Adipocyte (in vitro differentiated cells): ENCODE data around the gene PKP4.

Source experiments
- DNase-seq: peaks from one replicate; pipeline ENCODE4 v3.0.0-alpha.2; 2015; ENCODE audit warnings: low read depth
- H3K27me3 ChIP-seq: replicated peaks from 2 replicates; pipeline ENCODE4 v1.7.0; 2013; ENCODE audit warnings: mild to moderate bottlenecking, low read length, moderate library complexity; ENCODE audit not compliant: control insufficient read depth, insufficient read depth
- H3K36me3 ChIP-seq: 2 replicates; pipeline ENCODE4 v1.7.0; 2013; ENCODE audit warnings: low read length, mild to moderate bottlenecking, moderate library complexity; ENCODE audit not compliant: control insufficient read depth, insufficient read depth, severe bottlenecking
- H3K4me1 ChIP-seq: 2 replicates; pipeline ENCODE4 v1.7.0; 2013; ENCODE audit warnings: mild to moderate bottlenecking, low read length, moderate library complexity; ENCODE audit not compliant: control insufficient read depth, insufficient read depth
- H3K4me3 ChIP-seq: 2 replicates; pipeline ENCODE4 v1.7.0; 2013; ENCODE audit warnings: mild to moderate bottlenecking, low read length, moderate library complexity
- H3K9ac ChIP-seq: 2 replicates; pipeline ENCODE4 v1.7.0; 2013; ENCODE audit warnings: mild to moderate bottlenecking, low read length, moderate library complexity
- H3K9me3 ChIP-seq: 2 replicates; pipeline ENCODE4 v1.7.0; 2013; ENCODE audit warnings: mild to moderate bottlenecking, low read length, moderate library complexity; ENCODE audit not compliant: control insufficient read depth

Gene PKP4

GRCh38 chr2:158714420-158714819 is 257.7 kb downstream of the PKP4 start:
- H3K9ac ChIP-seq: no peak overlapping the region
- H3K4me3 ChIP-seq: no peak overlapping the region
- H3K9me3 ChIP-seq: peaks cover 10% of the 10 kb centered on the region
- peaks cover 6% of the 10 kb centered on the region for H3K27me3 ChIP-seq
- H3K36me3 ChIP-seq: no peaks in the 10 kb centered on the region
- DNase-seq: no peak
- H3K4me1 ChIP-seq: peaks cover 2% of the 10 kb centered on the region

- H3K36me3 ChIP-seq: no peaks in the 10 kb centered on the region
- DNase-seq: no peak
- no peak overlapping the region for H3K9ac ChIP-seq
- peaks cover 11% of the 10 kb centered on the region for H3K27me3 ChIP-seq
- no peak overlapping the region for H3K4me3 ChIP-seq
- H3K4me1 ChIP-seq: peaks cover 2% of the 10 kb centered on the region
- H3K9me3 ChIP-seq: peaks cover 10% of the 10 kb centered on the region
Observed at GRCh38 chr2:158715357-158715756, 258.6 kb downstream of the PKP4 start.

- Histone ChIP-seq H3K4me3 (no peak overlapping the region), H3K27me3 (peaks cover 20% of the 10 kb centered on the region), H3K9ac (no peak overlapping the region), H3K36me3 (no peaks in the 10 kb centered on the region), H3K4me1 (peaks cover 2% of the 10 kb centered on the region), H3K9me3 (peaks cover 10% of the 10 kb centered on the region)
- DNase-seq: peak; percentile 12
Observed at GRCh38 chr2:158716121-158716791, 259.5 kb downstream of the PKP4 start.

GRCh38 chr2:158716921-158717320 is 260.2 kb downstream of the PKP4 start:
- Histone ChIP-seq H3K36me3 (no peaks in the 10 kb centered on the region), H3K4me3 (no peak overlapping the region), H3K9me3 (peaks cover 10% of the 10 kb centered on the region), H3K27me3 (peaks cover 27% of the 10 kb centered on the region), H3K9ac (no peak overlapping the region), H3K4me1 (peaks cover 2% of the 10 kb centered on the region)
- DNase-seq: no peak

GRCh38 chr2:158717366-158718195 is 260.8 kb downstream of the PKP4 start:
- H3K9ac ChIP-seq: no peak overlapping the region
- peaks cover 27% of the 10 kb centered on the region for H3K27me3 ChIP-seq
- no peak overlapping the region for H3K4me3 ChIP-seq
- peaks cover 2% of the 10 kb centered on the region for H3K4me1 ChIP-seq
- H3K36me3 ChIP-seq: no peaks in the 10 kb centered on the region
- H3K9me3 ChIP-seq: peaks cover 10% of the 10 kb centered on the region
- DNase-seq: no peak

GRCh38 chr2:158718196-158718585 is 261.4 kb downstream of the PKP4 start:
- no peak overlapping the region for H3K4me3 ChIP-seq
- H3K9me3 ChIP-seq: peaks cover 6% of the 10 kb centered on the region
- no peaks in the 10 kb centered on the region for H3K36me3 ChIP-seq
- H3K27me3 ChIP-seq: peaks cover 27% of the 10 kb centered on the region
- H3K4me1 ChIP-seq: peaks cover 2% of the 10 kb centered on the region
- H3K9ac ChIP-seq: no peak overlapping the region
- DNase-seq: no peak

GRCh38 chr2:158718851-158719250 is 262.1 kb downstream of the PKP4 start:
- Histone ChIP-seq H3K36me3 (no peaks in the 10 kb centered on the region), H3K4me3 (no peak overlapping the region), H3K4me1 (peaks cover 2% of the 10 kb centered on the region), H3K9ac (no peak overlapping the region), H3K27me3 (peaks cover 29% of the 10 kb centered on the region), H3K9me3 (no peaks in the 10 kb centered on the region)
- no peak for DNase-seq

- no peak overlapping the region for H3K4me3 ChIP-seq
- H3K27me3 ChIP-seq: peaks cover 34% of the 10 kb centered on the region
- no peak for DNase-seq
- no peaks in the 10 kb centered on the region for H3K9me3 ChIP-seq
- H3K4me1 ChIP-seq: peaks cover 2% of the 10 kb centered on the region
- no peak overlapping the region for H3K9ac ChIP-seq
- H3K36me3 ChIP-seq: no peaks in the 10 kb centered on the region
Observed at GRCh38 chr2:158719403-158719802, 262.7 kb downstream of the PKP4 start.

GRCh38 chr2:158722266-158723105 is 265.7 kb downstream of the PKP4 start:
- H3K27me3 ChIP-seq: peaks cover 29% of the 10 kb centered on the region
- no peak for DNase-seq
- no peaks in the 10 kb centered on the region for H3K36me3 ChIP-seq
- no peak overlapping the region for H3K9ac ChIP-seq
- H3K9me3 ChIP-seq: no peaks in the 10 kb centered on the region
- H3K4me3 ChIP-seq: no peak overlapping the region
- peaks cover 2% of the 10 kb centered on the region for H3K4me1 ChIP-seq

- peaks cover 29% of the 10 kb centered on the region for H3K27me3 ChIP-seq
- DNase-seq: no peak
- peaks cover 2% of the 10 kb centered on the region for H3K4me1 ChIP-seq
Observed at GRCh38 chr2:158723181-158723838, 266.6 kb downstream of the PKP4 start.

More at GRCh38 chr2:158723181-158723838, 266.6 kb downstream of the PKP4 start:
- Histone ChIP-seq H3K4me3 (no peak overlapping the region), H3K9me3 (no peaks in the 10 kb centered on the region), H3K9ac (no peak overlapping the region), H3K36me3 (no peaks in the 10 kb centered on the region)
